DMS53 treated with DMSO at 0.1 percent for 48 hours (cell line): ENCODE measurements around the gene IL31.
"Not testable (repeated sequence)": the region's sequence is repeated elsewhere in the genome, so short reads cannot be mapped to it uniquely, and the experiment has no call there.

Source experiments
- DNase-seq: peaks from one replicate; lab custom pipeline; 2025; ENCODE audit not compliant: unreplicated experiment; lab: John Stamatoyannopoulos, UW

The IL31 gene

DNA sequence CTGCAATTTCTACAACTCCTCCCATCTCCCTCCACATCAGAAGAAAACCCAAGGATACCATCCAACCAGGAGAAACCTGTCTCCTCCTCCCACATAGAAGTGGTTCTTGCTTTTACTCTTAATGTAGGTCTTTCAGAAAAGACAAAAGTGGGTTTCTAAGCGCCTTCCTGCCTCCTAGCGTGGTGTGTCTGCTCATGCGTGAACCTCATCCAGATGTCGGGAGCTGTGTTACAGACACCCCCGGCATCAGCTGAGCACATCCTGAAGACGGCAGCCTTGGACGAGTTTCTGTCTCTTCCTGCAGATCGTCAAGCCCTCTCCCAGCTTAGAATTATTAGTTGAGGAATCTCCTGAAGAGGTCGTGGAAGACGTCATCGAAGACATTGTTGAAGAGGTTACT, 18.4 kb upstream of the IL31 start:
- DNase-seq, result no peak

DNA sequence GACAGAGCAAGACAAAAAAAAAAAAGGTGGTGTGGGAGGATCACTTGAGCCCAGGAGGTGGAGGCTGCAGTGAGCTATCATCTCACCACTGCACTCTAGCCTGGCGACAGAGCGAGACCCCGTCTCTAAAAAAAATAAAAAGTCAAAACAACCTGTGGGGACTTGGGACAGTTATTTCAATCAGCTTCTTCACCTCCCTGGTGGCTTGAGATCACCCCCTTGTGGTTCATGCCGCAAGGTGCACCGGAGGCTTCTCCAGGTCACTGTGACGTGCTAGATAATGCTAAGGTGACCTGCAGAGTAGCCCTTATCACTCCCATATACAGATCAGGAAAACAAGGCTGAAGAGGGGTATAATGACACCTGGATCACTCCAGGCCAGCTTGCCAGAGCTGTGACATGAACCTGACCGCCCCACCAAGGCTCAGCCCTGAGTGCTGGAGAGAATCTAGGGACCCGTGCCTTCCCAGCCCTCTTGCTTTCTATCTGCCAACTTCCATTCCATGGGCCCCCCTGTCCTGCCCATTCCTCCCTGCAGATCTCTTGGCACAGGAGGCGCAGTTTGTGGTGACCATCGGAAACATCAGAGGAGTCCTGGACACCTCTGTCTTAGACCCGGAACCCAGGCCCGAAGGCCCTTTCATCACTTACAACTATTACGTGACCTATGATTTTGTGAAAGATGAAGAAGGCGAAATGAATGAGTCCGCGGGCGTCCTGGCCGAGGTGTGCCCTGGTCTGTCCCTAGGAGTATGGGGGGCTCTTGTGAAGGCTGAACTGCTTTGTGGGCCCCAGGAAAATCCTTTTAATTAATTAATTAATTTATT, 17.0 kb upstream of the IL31 start:
- peak; percentile 62 for DNase-seq

GRCh38 chr12:122189626-122190475, 15.8 kb upstream of the IL31 start:
- no peak for DNase-seq

- DNase-seq, result no peak
Observed at GRCh38 chr12:122187466-122187865, 13.4 kb upstream of the IL31 start.

- no peak for DNase-seq
Observed at GRCh38 chr12:122185494-122186082, 11.6 kb upstream of the IL31 start.

- DNase-seq, result no peak
Observed at GRCh38 chr12:122185079-122185478, 11.1 kb upstream of the IL31 start.

DNA sequence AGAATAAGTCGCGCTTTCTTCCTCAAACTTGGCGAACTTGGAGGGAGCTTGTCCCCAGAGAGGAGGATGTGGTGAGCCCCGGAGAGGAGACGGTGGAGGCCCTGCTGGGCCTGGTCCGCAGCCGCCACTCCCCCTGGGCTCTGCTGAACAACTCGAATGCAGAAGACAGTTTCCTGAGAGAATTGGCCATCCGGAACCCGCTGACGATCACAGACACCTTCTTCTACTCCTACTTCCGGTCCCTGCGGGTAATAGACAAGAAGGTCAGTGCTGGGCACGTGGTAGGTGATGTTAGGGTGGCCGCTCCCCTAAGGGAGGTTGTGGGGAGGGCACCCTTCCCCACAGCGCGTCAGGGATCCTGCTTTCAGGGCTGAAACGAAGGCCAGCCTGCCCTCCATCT, 10.5 kb upstream of the IL31 start:
- DNase-seq, result no peak

- DNase-seq, result no peak
Observed at GRCh38 chr12:122183588-122183940, 9.5 kb upstream of the IL31 start.

DNA sequence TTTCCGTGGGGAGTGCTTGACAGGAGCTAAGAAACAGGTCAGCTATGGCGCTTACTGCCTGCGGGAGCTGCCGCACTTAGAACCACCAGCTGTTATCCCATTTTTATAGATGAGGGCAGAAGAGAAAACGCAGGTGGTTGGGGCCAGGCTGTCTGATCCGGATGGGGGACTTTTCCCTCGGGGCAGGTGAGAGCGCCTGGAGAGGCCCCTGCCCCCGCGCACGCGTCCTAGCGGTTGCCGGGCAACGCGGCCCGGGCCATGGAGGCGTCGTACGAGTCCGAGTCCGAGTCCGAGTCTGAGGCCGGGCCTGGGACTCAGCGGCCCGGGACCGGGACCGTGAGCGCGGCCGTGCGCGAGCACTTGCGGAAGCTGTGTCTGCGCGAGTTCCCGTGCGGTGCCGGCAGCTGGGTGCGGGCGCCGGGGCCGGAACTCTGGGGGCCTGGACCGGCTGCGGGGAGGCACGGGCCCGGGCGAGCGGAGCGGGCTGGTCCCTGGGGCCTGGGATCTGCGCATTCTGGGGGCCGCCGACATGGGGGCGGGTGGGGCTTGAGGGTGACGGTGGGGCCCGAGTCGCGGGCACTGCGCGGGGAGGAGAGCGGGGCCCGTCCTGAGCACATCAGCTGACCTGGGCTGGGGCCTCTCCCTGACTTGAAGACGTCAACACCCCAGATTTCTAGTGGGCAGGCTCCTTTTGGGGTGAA, 9.0 kb upstream of the IL31 start, which contains the start of gene LRRC43:
LRRC43 (plus strand) TSS at position 237 of the 701 bp plus-strand sequence; CDS start at position 259, 22 bp downstream.
- peak; percentile 80 for DNase-seq

- DNase-seq, result not testable (repeated sequence)
Observed at GRCh38 chr12:122176473-122176872, 2.5 kb upstream of the IL31 start.

DNA sequence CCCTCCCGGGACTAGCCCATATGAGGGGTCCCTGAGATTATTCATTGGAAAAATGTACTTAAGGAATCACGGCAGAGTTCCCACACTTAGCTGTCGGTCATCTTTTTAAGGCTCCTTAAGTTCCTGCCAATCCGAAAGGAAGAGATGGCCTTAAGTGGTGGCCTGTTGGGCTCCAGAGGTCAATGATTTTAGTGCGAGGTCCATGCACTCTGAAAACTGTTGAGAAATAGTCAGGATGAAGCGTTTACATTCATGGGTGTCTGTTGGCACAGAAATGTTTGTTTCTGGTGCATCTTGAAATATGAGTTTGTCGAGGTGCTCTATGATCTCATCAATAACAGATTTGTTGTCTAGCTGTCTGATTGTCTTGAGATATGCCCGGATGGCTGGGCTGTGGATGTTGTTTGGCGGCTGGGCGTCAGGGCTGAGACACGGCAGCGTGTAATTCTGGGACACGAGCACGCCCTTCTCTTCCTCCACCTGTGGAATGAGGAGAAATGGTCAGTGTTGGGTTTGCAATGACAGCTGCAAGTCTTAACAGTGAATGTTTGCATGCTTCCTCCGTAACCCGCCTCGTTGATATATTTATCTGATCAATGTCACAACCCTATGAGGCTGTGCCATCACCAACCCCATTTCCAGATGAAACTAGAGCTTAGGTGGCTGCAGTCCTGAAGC, 1.6 kb downstream of the IL31 start:
- DNase-seq, result no peak

- DNase-seq, result no peak
Observed at GRCh38 chr12:122171399-122171798, 2.6 kb downstream of the IL31 start.

DNA sequence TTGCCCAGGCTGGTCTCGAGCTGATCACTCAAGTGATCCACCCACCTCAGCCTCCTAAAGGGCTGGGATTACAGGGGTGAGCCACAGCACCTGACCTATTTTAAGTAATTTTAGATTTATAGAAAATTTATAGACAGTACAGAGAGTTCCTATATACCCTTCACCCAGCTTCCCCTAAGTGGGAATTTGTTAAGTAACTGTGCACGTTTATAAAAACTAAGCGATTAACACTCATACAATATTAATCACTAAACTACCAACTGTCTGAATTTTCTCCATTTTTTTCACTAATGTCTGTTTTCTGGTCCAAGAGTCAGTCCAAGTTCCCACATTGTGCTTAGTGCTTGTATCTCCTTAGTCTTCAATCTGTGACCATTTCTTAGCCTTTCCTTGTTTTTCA, 5.5 kb downstream of the IL31 start:
- no peak for DNase-seq

- DNase-seq, result no peak
Observed at GRCh38 chr12:122167356-122167925, 6.6 kb downstream of the IL31 start.

DNA sequence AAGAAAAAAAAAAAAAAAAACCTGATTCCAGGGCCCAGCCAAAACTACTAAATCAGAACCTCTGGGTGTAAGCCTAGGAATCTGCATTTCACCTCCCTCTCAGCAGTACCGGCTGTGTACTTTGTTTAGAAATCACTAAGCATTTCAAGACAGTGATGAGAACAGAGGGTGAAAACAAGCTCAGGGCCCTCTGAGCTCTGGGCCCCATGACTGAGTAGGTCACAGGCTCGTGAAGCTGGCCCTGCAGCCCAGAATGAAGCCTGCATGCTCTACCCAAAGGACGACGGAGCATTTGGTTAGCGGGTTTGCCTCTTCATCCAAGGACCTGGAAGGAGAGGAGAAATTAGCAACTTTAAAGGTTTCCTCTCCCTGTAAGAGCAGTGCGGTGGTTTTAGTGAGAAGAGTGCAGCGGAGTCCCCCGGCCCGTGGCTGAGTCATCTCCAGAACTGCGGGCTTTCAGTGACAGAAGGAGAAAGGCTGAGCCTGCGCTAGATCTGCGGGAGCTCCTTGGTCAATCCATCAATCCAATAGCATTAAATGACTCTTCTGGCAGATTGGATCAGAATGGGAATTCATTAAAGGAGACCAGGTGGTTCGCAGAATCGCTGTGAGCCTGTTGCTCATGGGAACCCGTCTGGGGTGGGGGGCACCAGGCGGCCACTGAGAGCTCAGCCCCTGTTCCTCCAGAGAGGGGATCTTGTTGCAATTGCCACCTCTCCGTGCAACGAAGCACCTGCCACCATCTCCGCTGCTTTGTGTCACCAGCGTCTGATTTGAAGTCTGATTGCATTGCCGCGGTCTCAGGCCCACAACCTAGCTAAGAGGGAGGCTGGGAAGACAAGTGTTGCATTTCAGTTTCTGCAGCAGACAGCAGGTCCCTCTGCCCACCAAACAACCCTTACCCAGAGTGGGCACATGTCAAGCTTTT, 7.3 kb downstream of the IL31 start:
- DNase-seq, result no peak

DNA sequence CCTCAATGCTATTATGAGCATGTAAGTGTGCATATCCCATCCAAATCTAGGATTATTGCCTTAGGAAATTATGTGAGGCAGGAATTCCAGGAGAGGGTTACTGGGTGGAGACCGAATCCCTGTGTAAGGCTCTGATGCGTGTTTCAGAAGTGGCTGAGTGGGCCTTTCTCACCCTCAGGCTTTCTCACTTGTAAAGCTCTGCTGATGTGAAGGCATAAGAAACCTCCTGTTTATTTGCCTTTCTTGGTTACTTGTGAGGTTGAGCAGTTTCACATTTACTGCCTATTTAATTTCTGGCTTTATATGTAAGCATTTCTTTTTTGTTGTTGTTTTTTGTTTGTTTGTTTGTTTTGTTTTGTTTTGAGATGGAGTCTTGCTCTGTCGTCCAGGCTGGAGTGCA, 11.0 kb downstream of the IL31 start:
- DNase-seq, result no peak

- no peak for DNase-seq
Observed at GRCh38 chr12:122161682-122162081, 12.3 kb downstream of the IL31 start.

DNA sequence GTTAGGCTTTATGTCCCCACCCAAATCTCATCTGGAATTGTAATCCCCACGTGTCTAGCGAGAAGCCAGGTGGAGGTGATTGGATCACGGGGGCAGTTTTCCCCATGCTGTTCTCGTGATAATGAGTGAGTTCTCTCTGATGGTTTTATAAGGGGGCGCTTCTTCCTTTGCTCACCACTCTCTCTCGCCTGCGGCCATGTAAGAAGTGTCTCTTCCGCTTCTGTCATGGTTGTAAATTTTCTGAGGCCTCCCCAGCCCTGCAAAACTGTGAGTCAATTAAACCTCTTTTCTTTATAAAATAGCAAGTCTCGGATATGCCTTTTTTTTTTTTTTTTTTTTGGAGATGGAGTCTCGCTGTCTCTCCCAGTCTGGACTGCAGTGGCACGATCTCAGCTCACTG, 13.3 kb downstream of the IL31 start:
- DNase-seq, result no peak

DNA sequence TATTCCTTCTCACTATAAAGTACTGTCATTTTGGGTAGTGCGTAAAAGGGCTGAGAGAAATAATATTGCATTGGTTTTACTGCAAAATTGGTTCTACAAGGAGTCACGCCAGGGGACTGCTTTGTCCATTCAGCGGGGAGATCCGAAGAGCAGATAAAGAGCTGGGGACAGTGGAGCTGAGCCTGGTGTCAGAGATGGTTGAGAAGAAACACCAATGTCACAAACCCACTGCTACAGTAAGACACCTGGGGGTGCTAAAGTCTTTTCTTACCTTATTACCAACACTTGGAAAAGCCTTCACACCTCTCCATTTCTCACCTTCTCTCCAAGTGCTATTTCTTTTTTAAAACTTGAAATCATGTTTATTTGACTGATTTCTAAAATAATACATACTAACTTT, 14.1 kb downstream of the IL31 start:
- DNase-seq, result no peak
